ENCODE measurements around the gene ZNF862. TPM values are rescaled to one million over a fixed set of nuclear protein-coding genes. Genes with fewer than 3 reads are reported as not detected.
"Not testable (repeated sequence)": the region's sequence is repeated elsewhere in the genome, so short reads cannot be mapped to it uniquely, and the experiment has no call there.

ZNF862 gene
- total RNA-seq, 1 experiment from 2014 or later: 9.2 TPM

- Histone ChIP-seq H2AFZ (ENCODE audit: low read length) (no peak overlapping the region), H3K27ac (ENCODE audit: low read length) (no peak overlapping the region), H3K36me3 (ENCODE audit: insufficient read depth, low read length) (no peaks in the 10 kb centered on the region), H3K4me3 (ENCODE audit: low read length) (no peak overlapping the region), H3K9me2 (replicated peaks; ENCODE audit: insufficient read depth, low read length) (no peaks in the 10 kb centered on the region), H3K9me3 (ENCODE audit: low read length) (no peaks in the 10 kb centered on the region), H3K27me3 (ENCODE audit: low read length) (no peaks in the 10 kb centered on the region), H3K79me2 (ENCODE audit: low read length) (no peaks in the 10 kb centered on the region), H4K20me1 (ENCODE audit: insufficient read depth, low read depth, low read length) (0 out of 2 replicates have a peak, but pooled peaks cover 4% of the 10 kb centered on the region), H3K9ac (ENCODE audit: low read length) (no peak overlapping the region), H3K4me2 (ENCODE audit: low read depth, low read length, poor library complexity, severe bottlenecking) (no peak overlapping the region), H3K4me1 (ENCODE audit: low read length) (no peaks in the 10 kb centered on the region)
- DNase-seq: no peak
These were observed 13.9 kb upstream of the ZNF862 start for GRCh38 chr7:149824301-149824741.

- Histone ChIP-seq H3K27me3 (ENCODE audit: low read length) (no peaks in the 10 kb centered on the region), H3K4me1 (ENCODE audit: low read length) (no peaks in the 10 kb centered on the region), H2AFZ (ENCODE audit: low read length) (no peak overlapping the region), H3K27ac (ENCODE audit: low read length) (no peak overlapping the region), H3K36me3 (ENCODE audit: insufficient read depth, low read length) (no peaks in the 10 kb centered on the region), H3K9me3 (ENCODE audit: low read length) (no peaks in the 10 kb centered on the region), H3K9me2 (replicated peaks; ENCODE audit: insufficient read depth, low read length) (no peaks in the 10 kb centered on the region), H3K9ac (ENCODE audit: low read length) (no peak overlapping the region), H4K20me1 (ENCODE audit: insufficient read depth, low read depth, low read length) (no peaks in the 10 kb centered on the region), H3K79me2 (ENCODE audit: low read length) (no peaks in the 10 kb centered on the region), H3K4me3 (ENCODE audit: low read length) (no peak overlapping the region), H3K4me2 (ENCODE audit: low read depth, low read length, poor library complexity, severe bottlenecking) (no peak overlapping the region)
- no peak for DNase-seq
These were observed 13.2 kb upstream of the ZNF862 start for GRCh38 chr7:149824748-149825566.

DNA sequence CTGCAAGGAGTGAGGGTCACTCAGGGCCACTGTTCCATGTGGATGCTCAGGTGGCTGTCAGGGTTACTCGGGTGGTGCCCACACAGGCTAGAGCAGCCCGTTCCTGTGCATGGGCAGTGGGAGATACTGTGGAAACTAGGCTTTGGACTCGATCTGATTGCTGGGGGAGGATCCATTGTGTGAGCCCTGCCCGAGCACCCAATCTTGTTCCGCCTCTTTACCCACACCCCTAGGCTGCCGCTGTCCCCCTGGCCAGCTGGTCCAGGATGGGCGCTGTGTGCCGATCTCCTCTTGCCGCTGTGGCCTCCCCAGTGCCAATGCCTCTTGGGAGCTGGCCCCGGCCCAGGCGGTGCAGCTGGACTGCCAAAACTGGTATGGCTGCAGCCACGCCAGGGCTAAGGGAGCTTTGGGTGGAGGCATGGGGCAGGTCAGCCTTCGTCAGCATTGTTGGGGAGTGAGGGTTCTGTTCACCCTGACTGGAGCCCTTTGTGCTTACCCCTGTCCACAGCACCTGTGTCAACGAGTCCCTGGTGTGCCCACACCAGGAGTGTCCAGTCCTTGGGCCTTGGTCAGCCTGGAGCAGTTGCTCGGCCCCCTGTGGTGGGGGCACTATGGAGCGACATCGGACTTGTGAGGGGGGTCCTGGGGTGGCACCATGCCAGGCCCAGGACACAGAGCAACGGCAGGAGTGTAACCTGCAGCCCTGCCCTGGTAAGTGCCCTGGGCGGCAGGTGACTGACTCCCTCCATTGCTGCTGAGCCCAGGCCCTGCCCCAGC, 12.4 kb upstream of the ZNF862 start:
- no peaks in the 10 kb centered on the region for H3K9me3 ChIP-seq (ENCODE audit: low read length)
- H3K27ac ChIP-seq (ENCODE audit: low read length): no peak overlapping the region
- H4K20me1 ChIP-seq (ENCODE audit: insufficient read depth, low read depth, low read length): no peaks in the 10 kb centered on the region
- H3K9me2 ChIP-seq (replicated peaks; ENCODE audit: insufficient read depth, low read length): no peaks in the 10 kb centered on the region
- H3K27me3 ChIP-seq (ENCODE audit: low read length): no peaks in the 10 kb centered on the region
- no peaks in the 10 kb centered on the region for H3K79me2 ChIP-seq (ENCODE audit: low read length)
- DNase-seq: no peak
- no peaks in the 10 kb centered on the region for H3K4me1 ChIP-seq (ENCODE audit: low read length)
- no peak overlapping the region for H3K4me2 ChIP-seq (ENCODE audit: low read depth, low read length, poor library complexity, severe bottlenecking)
- H3K9ac ChIP-seq (ENCODE audit: low read length): no peak overlapping the region
- no peak overlapping the region for H2AFZ ChIP-seq (ENCODE audit: low read length)
- no peaks in the 10 kb centered on the region for H3K36me3 ChIP-seq (ENCODE audit: insufficient read depth, low read length)
- H3K4me3 ChIP-seq (ENCODE audit: low read length): no peak overlapping the region

DNA sequence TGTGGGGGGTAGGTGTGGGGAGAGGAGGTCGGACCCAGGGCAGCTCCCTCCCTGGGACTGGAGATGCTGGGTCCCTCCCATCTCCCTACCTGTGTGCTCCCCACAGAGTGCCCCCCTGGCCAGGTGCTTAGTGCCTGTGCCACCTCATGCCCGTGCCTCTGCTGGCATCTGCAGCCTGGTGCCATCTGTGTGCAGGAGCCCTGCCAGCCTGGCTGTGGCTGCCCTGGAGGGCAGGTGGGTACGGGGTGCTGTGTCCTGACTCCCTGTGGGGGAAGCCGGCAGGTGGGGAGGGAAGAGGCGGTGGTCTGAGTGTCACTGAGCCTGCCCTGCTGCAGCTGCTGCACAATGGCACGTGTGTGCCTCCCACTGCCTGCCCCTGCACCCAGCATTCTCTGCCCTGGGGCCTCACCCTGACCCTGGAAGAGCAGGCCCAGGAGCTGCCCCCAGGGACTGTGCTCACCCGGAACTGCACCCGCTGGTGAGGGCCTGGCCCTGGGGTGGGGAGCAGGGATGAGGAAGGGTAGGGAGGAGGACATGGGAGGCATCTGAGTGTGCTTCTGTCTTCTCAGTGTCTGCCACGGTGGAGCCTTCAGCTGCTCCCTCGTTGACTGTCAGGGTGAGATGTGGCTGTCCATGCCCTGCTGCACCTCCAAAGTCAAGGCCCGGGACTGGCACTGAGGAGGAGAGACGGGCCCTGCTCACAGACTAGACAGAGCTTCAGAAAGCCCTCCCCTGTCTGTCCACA, 11.7 kb upstream of the ZNF862 start:
- no peaks in the 10 kb centered on the region for H3K9me3 ChIP-seq (ENCODE audit: low read length)
- no peak overlapping the region for H2AFZ ChIP-seq (ENCODE audit: low read length)
- no peak for DNase-seq
- no peak overlapping the region for H3K27ac ChIP-seq (ENCODE audit: low read length)
- H3K4me3 ChIP-seq (ENCODE audit: low read length): no peak overlapping the region
- no peaks in the 10 kb centered on the region for H3K4me1 ChIP-seq (ENCODE audit: low read length)
- no peaks in the 10 kb centered on the region for H3K79me2 ChIP-seq (ENCODE audit: low read length)
- no peak overlapping the region for H3K4me2 ChIP-seq (ENCODE audit: low read depth, low read length, poor library complexity, severe bottlenecking)
- H4K20me1 ChIP-seq (ENCODE audit: insufficient read depth, low read depth, low read length): no peaks in the 10 kb centered on the region
- no peaks in the 10 kb centered on the region for H3K9me2 ChIP-seq (replicated peaks; ENCODE audit: insufficient read depth, low read length)
- no peaks in the 10 kb centered on the region for H3K36me3 ChIP-seq (ENCODE audit: insufficient read depth, low read length)
- H3K9ac ChIP-seq (ENCODE audit: low read length): no peak overlapping the region
- no peaks in the 10 kb centered on the region for H3K27me3 ChIP-seq (ENCODE audit: low read length)

DNA sequence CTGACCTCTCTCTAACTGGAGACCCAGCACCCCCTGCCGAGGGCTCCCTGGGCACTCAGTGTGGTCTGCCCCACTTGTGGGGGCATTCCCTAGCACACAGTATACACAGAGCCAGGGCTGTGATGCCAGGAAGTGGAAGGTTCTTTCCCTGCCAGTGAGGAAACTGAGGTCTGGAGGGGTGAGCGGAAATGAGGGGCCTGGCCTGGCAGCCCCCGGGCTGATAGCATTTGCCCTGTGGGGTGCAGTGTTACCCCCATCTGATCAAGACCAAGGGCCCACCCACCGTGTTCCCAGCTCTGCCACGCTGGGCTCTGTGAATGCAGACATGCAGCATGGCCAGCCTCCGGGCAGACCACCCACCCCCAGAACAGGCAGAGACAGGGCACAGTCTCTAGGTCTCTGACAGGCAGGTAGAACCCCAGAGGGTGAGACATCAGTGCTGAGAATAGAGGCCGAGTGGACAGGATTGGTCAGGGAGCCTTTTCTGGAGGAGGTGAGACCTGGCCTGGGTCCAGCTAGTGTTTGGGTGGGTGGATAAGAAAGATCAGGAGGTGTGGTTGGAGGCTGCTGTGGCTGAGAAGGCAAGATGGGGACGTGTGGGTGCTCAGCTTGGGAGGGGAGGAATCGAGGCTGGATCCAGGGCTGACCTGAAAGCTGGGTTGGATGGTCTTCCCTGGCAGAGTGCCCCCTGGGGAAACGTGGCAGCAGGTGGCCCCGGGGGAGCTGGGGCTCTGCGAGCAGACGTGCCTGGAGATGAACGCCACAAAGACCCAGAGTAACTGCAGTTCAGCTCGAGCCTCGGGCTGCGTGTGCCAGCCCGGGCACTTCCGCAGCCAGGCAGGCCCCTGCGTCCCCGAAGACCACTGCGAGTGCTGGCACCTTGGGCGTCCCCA, 10.8 kb upstream of the ZNF862 start:
- no peaks in the 10 kb centered on the region for H3K9me3 ChIP-seq (ENCODE audit: low read length)
- H4K20me1 ChIP-seq (ENCODE audit: insufficient read depth, low read depth, low read length): no peaks in the 10 kb centered on the region
- no peaks in the 10 kb centered on the region for H3K79me2 ChIP-seq (ENCODE audit: low read length)
- no peaks in the 10 kb centered on the region for H3K9me2 ChIP-seq (replicated peaks; ENCODE audit: insufficient read depth, low read length)
- no peak for DNase-seq
- H3K27me3 ChIP-seq (ENCODE audit: low read length): no peaks in the 10 kb centered on the region
- H3K4me1 ChIP-seq (ENCODE audit: low read length): no peaks in the 10 kb centered on the region
- H3K27ac ChIP-seq (ENCODE audit: low read length): no peak overlapping the region
- no peak overlapping the region for H2AFZ ChIP-seq (ENCODE audit: low read length)
- H3K4me2 ChIP-seq (ENCODE audit: low read depth, low read length, poor library complexity, severe bottlenecking): no peak overlapping the region
- H3K4me3 ChIP-seq (ENCODE audit: low read length): no peak overlapping the region
- no peak overlapping the region for H3K9ac ChIP-seq (ENCODE audit: low read length)
- H3K36me3 ChIP-seq (ENCODE audit: insufficient read depth, low read length): no peaks in the 10 kb centered on the region

GRCh38 chr7:149828357-149829309, 9.5 kb upstream of the ZNF862 start:
- H3K27ac ChIP-seq (ENCODE audit: low read length): no peak overlapping the region
- no peak overlapping the region for H2AFZ ChIP-seq (ENCODE audit: low read length)
- no peaks in the 10 kb centered on the region for H3K27me3 ChIP-seq (ENCODE audit: low read length)
- H3K4me1 ChIP-seq (ENCODE audit: low read length): no peaks in the 10 kb centered on the region
- no peak overlapping the region for H3K4me3 ChIP-seq (ENCODE audit: low read length)
- H3K9me2 ChIP-seq (replicated peaks; ENCODE audit: insufficient read depth, low read length): no peaks in the 10 kb centered on the region
- H3K79me2 ChIP-seq (ENCODE audit: low read length): no peaks in the 10 kb centered on the region
- H3K4me2 ChIP-seq (ENCODE audit: low read depth, low read length, poor library complexity, severe bottlenecking): no peak overlapping the region
- H3K9ac ChIP-seq (ENCODE audit: low read length): no peak overlapping the region
- no peaks in the 10 kb centered on the region for H3K9me3 ChIP-seq (ENCODE audit: low read length)
- H3K36me3 ChIP-seq (ENCODE audit: insufficient read depth, low read length): no peaks in the 10 kb centered on the region
- no peak for DNase-seq
- no peaks in the 10 kb centered on the region for H4K20me1 ChIP-seq (ENCODE audit: insufficient read depth, low read depth, low read length)

- H2AFZ ChIP-seq (ENCODE audit: low read length); H3K4me3 ChIP-seq (ENCODE audit: low read length); H3K27ac ChIP-seq (ENCODE audit: low read length); H3K9me2 ChIP-seq (replicated peaks; ENCODE audit: insufficient read depth, low read length); DNase-seq; H3K9me3 ChIP-seq (ENCODE audit: low read length); H3K36me3 ChIP-seq (ENCODE audit: insufficient read depth, low read length); H3K79me2 ChIP-seq (ENCODE audit: low read length); H3K4me2 ChIP-seq (ENCODE audit: low read depth, low read length, poor library complexity, severe bottlenecking); H3K9ac ChIP-seq (ENCODE audit: low read length); H3K27me3 ChIP-seq (ENCODE audit: low read length); H3K4me1 ChIP-seq (ENCODE audit: low read length); H4K20me1 ChIP-seq (ENCODE audit: insufficient read depth, low read depth, low read length): not testable (repeated sequence)
These were observed 7.6 kb upstream of the ZNF862 start for GRCh38 chr7:149830527-149830926.
